Kidney (tissue), 14 donors: ENCODE measurements around the gene SLC25A34. TPM values are rescaled to one million over a fixed set of nuclear protein-coding genes. Genes with fewer than 3 reads are reported as not detected.
"Not testable (repeated sequence)": the region's sequence is repeated elsewhere in the genome, so short reads cannot be mapped to it uniquely, and the experiment has no call there.

Source experiments
- DNase-seq, 5 donors: peaks; one replicate each; pipeline ENCODE4 v3.0.0-alpha.2; 2013 to 2020
- FAIRE-seq: peaks from 2 replicates; lab custom pipeline; 2012; peaks lifted over from hg19 to GRCh38; lab: Jason Lieb, UNC
- H3K27ac ChIP-seq, 2 donors: one replicate each; pipeline ENCODE4 v1.7.0; 2013; ENCODE audit warnings: low read depth in 2 of 2, low read length in 2 of 2, inconsistent platforms in 1 of 2
- H3K27me3 ChIP-seq: one replicate; pipeline ENCODE4 v1.7.1; 2013; ENCODE audit warnings: low read length, inconsistent platforms; ENCODE audit not compliant: control insufficient read depth, insufficient read depth
- H3K36me3 ChIP-seq, 3 donors: one replicate each; pipeline versions ENCODE4 v1.7.0 to v1.7.1; 2013; ENCODE audit warnings: low read length in 3 of 3, control low read depth in 1 of 3, inconsistent platforms in 1 of 3; ENCODE audit not compliant: insufficient read depth in 3 of 3, control insufficient read depth in 2 of 3
- H3K4me1 ChIP-seq, 3 donors: one replicate each; pipeline versions ENCODE4 v1.7.0 to v1.7.1; 2013; ENCODE audit warnings: low read length in 3 of 3, inconsistent platforms in 1 of 3, low read depth in 1 of 3; ENCODE audit not compliant: control insufficient read depth in 2 of 3, insufficient read depth in 2 of 3
- H3K4me3 ChIP-seq, 3 donors: one replicate each; pipeline versions ENCODE4 v1.7.0 to v1.8.1; 2013; ENCODE audit warnings: low read length in 3 of 3, control low read depth in 1 of 3, inconsistent platforms in 1 of 3
- H3K9ac ChIP-seq, 3 donors: one replicate each; pipeline versions ENCODE4 v1.7.0 to v1.7.1; 2013; ENCODE audit warnings: low read length in 3 of 3, control low read depth in 1 of 3, inconsistent platforms in 1 of 3
- H3K9me3 ChIP-seq, 3 donors: one replicate each; pipeline versions ENCODE4 v1.7.0 to v1.7.1; 2013; ENCODE audit warnings: low read length in 3 of 3, control low read depth in 1 of 3, inconsistent platforms in 1 of 3; ENCODE audit not compliant: control insufficient read depth in 2 of 3, insufficient read depth in 1 of 3
- intact Hi-C: fragments of 100-400 bp; cut with DNase I; formaldehyde crosslinking; loops from one replicate; pipeline ENCODE4 v1.11.1; 2022
- polyA plus RNA-seq: library from polyadenylated mRNA; stranded (reverse); fragments of 350-450 nt; fragmentation: Illumina TruSeq; extraction: RNeasy Lipid Tissue Mini Kit (QIAGEN cat#74804); gene quantifications from one replicate; pipeline ENCODE4 v1.2.3, GENCODE V29; 2014; ENCODE audit warnings: low read depth, low replicate concordance; ENCODE audit not compliant: insufficient read depth
- total RNA-seq: library from RNA; stranded (reverse); fragmentation: NEBNext Ultra II Directional; extraction: Animal tissue kit (Norgen Biotek cat#: 25700); gene quantifications from one replicate; pipeline ENCODE4 v1.2.1, GENCODE V29; 2021
- TF ChIP-seq, protein P1 (sequence below): IDR thresholded peaks from 3 replicates; pipeline ENCODE4 v1.5.1; 2012; ENCODE audit warnings: mild to moderate bottlenecking, moderate library complexity, borderline replicate concordance; ENCODE audit not compliant: insufficient read depth; ENCODE audit errors: extremely low read depth
- donor health status: control.
- donor health status: control.
- donor health status: control.
- donor health status: control.
- donor health status: control.
- donor health status: DM: yes; HTN: yes; CAD: no.
- donor health status: Normal renal cell carcinoma (clear cell type).

SLC25A34 gene
- total and polyA plus RNA-seq, 2 donors from 2014 or later: 1.5 to 12.2 TPM

DNA sequence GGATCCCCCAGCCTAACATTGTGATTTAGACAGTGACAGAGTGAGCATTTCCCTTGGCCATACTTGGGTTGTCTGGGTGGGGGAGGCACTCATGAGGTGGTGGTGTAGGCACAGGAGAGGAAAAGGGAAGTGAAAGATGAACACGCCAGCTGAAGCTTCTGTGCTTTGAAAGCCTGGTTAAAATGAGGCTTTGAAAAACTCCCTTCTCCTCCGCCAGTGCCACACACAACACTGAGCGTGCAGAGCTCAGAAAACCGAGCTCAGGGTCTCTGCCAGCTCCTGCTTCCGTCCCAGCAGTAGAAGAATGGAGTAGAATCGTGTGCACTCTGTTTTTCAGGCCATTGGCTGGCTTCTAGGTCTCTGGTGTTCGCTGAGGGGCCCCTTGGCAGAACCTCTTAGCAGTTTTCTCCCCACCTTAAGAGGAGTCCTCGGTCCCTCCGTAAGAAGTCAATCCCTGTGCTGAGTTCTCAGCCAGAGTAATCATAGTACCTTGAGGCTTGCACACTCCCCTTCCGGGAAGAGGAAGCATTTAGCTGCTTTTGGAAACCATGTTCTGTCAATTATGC is 39.0 kb upstream of the SLC25A34 start:
- intact Hi-C loops: no loop called here
- Histone ChIP-seq H3K27ac (no peak overlapping the region), H3K4me3 (no peak overlapping the region), H3K36me3 (no peaks in the 10 kb centered on the region), H3K9me3 (no peaks in the 10 kb centered on the region), H3K27me3 (no peaks in the 10 kb centered on the region), H3K9ac (no peak overlapping the region), H3K4me1 (peaks cover 0 to 7% (median 0%) of the 10 kb centered on the region in 3 donors)
- DNase-seq (no peak), FAIRE-seq (no peak)
- TF ChIP-seq, protein P1, sequence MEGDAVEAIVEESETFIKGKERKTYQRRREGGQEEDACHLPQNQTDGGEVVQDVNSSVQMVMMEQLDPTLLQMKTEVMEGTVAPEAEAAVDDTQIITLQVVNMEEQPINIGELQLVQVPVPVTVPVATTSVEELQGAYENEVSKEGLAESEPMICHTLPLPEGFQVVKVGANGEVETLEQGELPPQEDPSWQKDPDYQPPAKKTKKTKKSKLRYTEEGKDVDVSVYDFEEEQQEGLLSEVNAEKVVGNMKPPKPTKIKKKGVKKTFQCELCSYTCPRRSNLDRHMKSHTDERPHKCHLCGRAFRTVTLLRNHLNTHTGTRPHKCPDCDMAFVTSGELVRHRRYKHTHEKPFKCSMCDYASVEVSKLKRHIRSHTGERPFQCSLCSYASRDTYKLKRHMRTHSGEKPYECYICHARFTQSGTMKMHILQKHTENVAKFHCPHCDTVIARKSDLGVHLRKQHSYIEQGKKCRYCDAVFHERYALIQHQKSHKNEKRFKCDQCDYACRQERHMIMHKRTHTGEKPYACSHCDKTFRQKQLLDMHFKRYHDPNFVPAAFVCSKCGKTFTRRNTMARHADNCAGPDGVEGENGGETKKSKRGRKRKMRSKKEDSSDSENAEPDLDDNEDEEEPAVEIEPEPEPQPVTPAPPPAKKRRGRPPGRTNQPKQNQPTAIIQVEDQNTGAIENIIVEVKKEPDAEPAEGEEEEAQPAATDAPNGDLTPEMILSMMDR: no peak

DNA sequence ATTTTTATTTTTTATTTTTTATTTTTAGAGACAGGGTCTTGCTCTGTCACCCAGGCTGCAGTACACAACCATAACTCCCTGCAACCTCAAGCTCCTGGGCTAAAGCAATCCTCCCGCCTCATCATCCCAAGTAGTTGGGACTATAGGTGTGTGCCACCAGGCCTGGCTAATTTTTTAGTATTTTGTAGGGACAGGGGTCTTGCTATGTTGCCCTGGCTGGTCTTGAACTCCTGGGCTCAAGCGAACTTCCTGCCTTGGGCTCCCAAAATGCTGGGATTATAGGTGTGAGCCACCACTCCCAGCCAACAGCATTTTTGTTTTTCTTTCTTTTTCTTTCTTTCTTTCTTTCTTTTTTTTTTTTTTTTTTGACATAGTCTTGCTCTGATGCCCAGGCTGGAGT is 37.9 kb upstream of the SLC25A34 start:
- intact Hi-C loops: no loop called here
- peaks cover 0 to 7% (median 5%) of the 10 kb centered on the region in 3 donors for H3K4me1 ChIP-seq
- H3K9ac ChIP-seq: no peak overlapping the region
- TF ChIP-seq, protein P1: no peak
- no peaks in the 10 kb centered on the region for H3K9me3 ChIP-seq
- no peak for FAIRE-seq
- H3K27me3 ChIP-seq: no peaks in the 10 kb centered on the region
- no peak for DNase-seq
- H3K36me3 ChIP-seq: no peaks in the 10 kb centered on the region
- no peak overlapping the region for H3K27ac ChIP-seq
- H3K4me3 ChIP-seq: no peak overlapping the region

DNA sequence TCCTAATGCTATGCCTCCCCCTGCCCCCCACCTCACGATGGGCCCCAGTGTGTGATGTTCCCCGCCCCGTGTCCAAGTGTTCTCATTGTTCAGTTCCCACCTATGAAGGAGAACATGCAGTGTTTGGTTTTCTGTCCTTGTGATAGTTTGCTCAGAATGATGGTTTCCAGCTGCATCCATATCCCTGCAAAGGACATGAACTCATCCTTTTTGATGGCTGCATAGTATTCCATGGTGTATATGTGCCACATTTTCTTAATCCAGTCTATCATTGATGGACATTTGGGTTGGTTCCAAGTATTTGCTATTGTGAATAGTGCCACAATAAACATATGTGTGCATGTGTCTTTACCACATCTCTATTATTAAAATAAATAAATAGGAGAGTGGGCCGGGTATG is 36.7 kb upstream of the SLC25A34 start:
- FAIRE-seq, intact Hi-C loops, H3K27ac ChIP-seq: not testable (repeated sequence)

DNA sequence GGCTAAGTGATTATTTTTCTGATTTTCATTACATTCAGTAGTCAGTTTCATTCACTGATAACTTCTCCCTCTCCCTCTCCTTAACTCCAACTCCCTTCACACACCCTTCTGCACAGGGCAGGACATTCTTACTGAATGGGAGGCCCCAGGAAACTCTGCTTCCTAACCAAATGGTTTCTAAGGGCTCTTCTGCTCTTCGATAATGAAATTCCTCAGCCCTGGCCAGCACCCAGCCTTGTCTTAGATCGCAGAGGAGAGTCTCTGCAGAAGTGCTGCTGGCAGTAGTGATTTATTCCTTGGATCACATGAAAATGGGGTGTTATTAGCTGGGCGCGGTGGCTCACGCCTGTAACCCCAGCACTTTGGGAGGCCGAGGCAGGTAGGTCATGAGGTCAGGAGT is 35.5 kb upstream of the SLC25A34 start:
- intact Hi-C loops: no loop called here
- H3K4me3 ChIP-seq: no peak overlapping the region
- H3K27me3 ChIP-seq: no peaks in the 10 kb centered on the region
- H3K4me1 ChIP-seq: peaks cover 0 to 19% (median 8%) of the 10 kb centered on the region in 3 donors
- no peaks in the 10 kb centered on the region for H3K9me3 ChIP-seq
- FAIRE-seq (no peak), DNase-seq (no peak)
- H3K27ac ChIP-seq: no peak overlapping the region
- peaks cover 0 to under 1% (median 0%) of the 10 kb centered on the region in 3 donors for H3K36me3 ChIP-seq
- TF ChIP-seq, protein P1: no peak
- no peak overlapping the region for H3K9ac ChIP-seq

More for the DNA sequence above, 36.7 kb upstream of the SLC25A34 start:
- H3K9ac ChIP-seq, DNase-seq, H3K27me3 ChIP-seq, H3K36me3 ChIP-seq, H3K9me3 ChIP-seq, H3K4me3 ChIP-seq: not testable (repeated sequence)
- H3K4me1 ChIP-seq: peaks cover 0 to 14% (median 8%) of the 10 kb centered on the region in 3 donors
